ENCODE data around the gene NOSIP. TPM values are rescaled to one million over a fixed set of nuclear protein-coding genes. Genes with fewer than 3 reads are reported as not detected.
A peak's percentile ranks its signal among the peaks of the same experiment; 100 is the strongest.

NOSIP gene
- total RNA-seq, 1 donor from 2014 or later = 26.2 TPM

GRCh38 chr19:49581007-49581508, 702 bp upstream of the NOSIP start, which contains the start of gene PRRG2:
TSS of gene PRRG2 (plus strand) at chr19:49581316. CDS start at chr19:49583220, 1,904 bp downstream.
- Histone ChIP-seq H3K27me3 (no peaks in the 10 kb centered on the region), H3K27ac (no peak within 1 kb of the TSS), H3K4me3 (peak within 1 kb of the TSS; percentile 80), H2AFZ (replicated peaks) (peak within 1 kb of the TSS; percentile 97), H4K20me1 (ENCODE audit: low read depth) (peaks cover 15% of the 10 kb centered on the region), H3K9me3 (ENCODE audit: low read depth) (no peaks in the 10 kb centered on the region), H3K4me1 (peaks cover 18% of the 10 kb centered on the region), H3K9ac (peak within 1 kb of the TSS; percentile 89), H3F3A (ENCODE audit: low read depth) (peaks cover 19% of the 10 kb centered on the region), H3K36me3 (no peaks in the 10 kb centered on the region), H3K79me2 (ENCODE audit: low read depth) (peaks cover 43% of the 10 kb centered on the region), H3K4me2 (peak within 1 kb of the TSS; percentile 86)
- no peak for DNase-seq (ENCODE audit: low spot score)
- TF ChIP-seq EZH2phosphoT487 (IDR thresholded peaks at IDR 0.05) (no peak), EZH2 (IDR thresholded peaks at IDR 0.05) (no peak)
- TF ChIP-seq, protein P1, sequence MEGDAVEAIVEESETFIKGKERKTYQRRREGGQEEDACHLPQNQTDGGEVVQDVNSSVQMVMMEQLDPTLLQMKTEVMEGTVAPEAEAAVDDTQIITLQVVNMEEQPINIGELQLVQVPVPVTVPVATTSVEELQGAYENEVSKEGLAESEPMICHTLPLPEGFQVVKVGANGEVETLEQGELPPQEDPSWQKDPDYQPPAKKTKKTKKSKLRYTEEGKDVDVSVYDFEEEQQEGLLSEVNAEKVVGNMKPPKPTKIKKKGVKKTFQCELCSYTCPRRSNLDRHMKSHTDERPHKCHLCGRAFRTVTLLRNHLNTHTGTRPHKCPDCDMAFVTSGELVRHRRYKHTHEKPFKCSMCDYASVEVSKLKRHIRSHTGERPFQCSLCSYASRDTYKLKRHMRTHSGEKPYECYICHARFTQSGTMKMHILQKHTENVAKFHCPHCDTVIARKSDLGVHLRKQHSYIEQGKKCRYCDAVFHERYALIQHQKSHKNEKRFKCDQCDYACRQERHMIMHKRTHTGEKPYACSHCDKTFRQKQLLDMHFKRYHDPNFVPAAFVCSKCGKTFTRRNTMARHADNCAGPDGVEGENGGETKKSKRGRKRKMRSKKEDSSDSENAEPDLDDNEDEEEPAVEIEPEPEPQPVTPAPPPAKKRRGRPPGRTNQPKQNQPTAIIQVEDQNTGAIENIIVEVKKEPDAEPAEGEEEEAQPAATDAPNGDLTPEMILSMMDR (IDR thresholded peaks at IDR 0.05) = no peak
- peaks cover 5% of the 10 kb centered on the region for H3K27me3 Mint-ChIP-seq (ENCODE audit: insufficient read depth, low read depth)
- H3K9me3 Mint-ChIP-seq = no peaks in the 10 kb centered on the region
- no peaks in the 10 kb centered on the region for H3K36me3 Mint-ChIP-seq
- peaks cover 32% of the 10 kb centered on the region for H3K4me1 Mint-ChIP-seq
- H3K4me3 Mint-ChIP-seq = peak within 1 kb of the TSS; percentile 99
- H3K27ac Mint-ChIP-seq = peak within 1 kb of the TSS; percentile 98

- H3K27me3 ChIP-seq = no peaks in the 10 kb centered on the region
- TF ChIP-seq EZH2 (IDR thresholded peaks at IDR 0.05) = no peak
- no peak for TF ChIP-seq EZH2phosphoT487 (IDR thresholded peaks at IDR 0.05)
- TF ChIP-seq, protein P1 (IDR thresholded peaks at IDR 0.05) = no peak
- peak overlapping the region; percentile 86 for H3K4me2 ChIP-seq
- H3K36me3 ChIP-seq = no peaks in the 10 kb centered on the region
- peak overlapping the region; percentile 80 for H3K4me3 ChIP-seq
- peaks cover 15% of the 10 kb centered on the region for H4K20me1 ChIP-seq (ENCODE audit: low read depth)
- H3K27ac ChIP-seq = no peak overlapping the region
- Mint-ChIP-seq H3K27me3 (ENCODE audit: insufficient read depth, low read depth) (peaks cover 5% of the 10 kb centered on the region), H3K4me1 (peaks cover 24% of the 10 kb centered on the region), H3K4me3 (peak overlapping the region; percentile 99), H3K36me3 (peaks cover 3% of the 10 kb centered on the region), H3K9me3 (no peaks in the 10 kb centered on the region), H3K27ac (peak overlapping the region; percentile 98)
- peaks cover 54% of the 10 kb centered on the region for H3K79me2 ChIP-seq (ENCODE audit: low read depth)
- peaks cover 10% of the 10 kb centered on the region for H3K4me1 ChIP-seq
- no peaks in the 10 kb centered on the region for H3K9me3 ChIP-seq (ENCODE audit: low read depth)
- H3K9ac ChIP-seq = peak overlapping the region; percentile 89
- DNase-seq (ENCODE audit: low spot score) = no peak
- peaks cover 10% of the 10 kb centered on the region for H3F3A ChIP-seq (ENCODE audit: low read depth)
- no peak overlapping the region for H2AFZ ChIP-seq (replicated peaks)
These were observed 451 bp downstream of the NOSIP start for GRCh38 chr19:49579947-49580263.

DNA sequence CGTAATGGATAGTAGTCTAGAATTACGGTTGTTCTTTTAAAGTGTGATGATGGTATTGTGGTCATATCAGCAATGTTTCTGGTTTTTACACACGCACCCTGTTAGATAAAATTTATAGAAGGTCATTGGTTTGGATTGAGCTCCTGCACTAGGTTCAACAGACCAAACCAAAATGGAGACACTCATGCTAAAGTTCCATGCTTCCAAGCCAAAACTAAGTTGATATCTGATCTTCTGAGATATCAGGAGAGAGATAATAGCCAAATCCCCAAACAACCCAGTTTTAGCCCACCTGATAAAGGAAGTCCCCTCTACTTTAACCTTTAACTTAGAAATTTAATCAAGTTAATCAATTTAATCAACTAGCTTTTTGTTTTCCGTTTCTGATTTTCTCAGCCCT, 1.2 kb downstream of the NOSIP start:
- Histone ChIP-seq H3K9ac (peak overlapping the region; percentile 89), H3K79me2 (ENCODE audit: low read depth) (peaks cover 58% of the 10 kb centered on the region), H3K27ac (no peak overlapping the region), H3K9me3 (ENCODE audit: low read depth) (no peaks in the 10 kb centered on the region), H3K4me1 (peaks cover 8% of the 10 kb centered on the region), H3K4me3 (peak overlapping the region; percentile 80), H3K36me3 (no peaks in the 10 kb centered on the region), H3K27me3 (no peaks in the 10 kb centered on the region), H3K4me2 (peak overlapping the region; percentile 86), H3F3A (ENCODE audit: low read depth) (peaks cover 4% of the 10 kb centered on the region), H4K20me1 (ENCODE audit: low read depth) (peaks cover 15% of the 10 kb centered on the region), H2AFZ (replicated peaks) (no peak overlapping the region)
- no peak for TF ChIP-seq EZH2phosphoT487 (IDR thresholded peaks at IDR 0.05)
- no peak for TF ChIP-seq EZH2 (IDR thresholded peaks at IDR 0.05)
- TF ChIP-seq, protein P1 (IDR thresholded peaks at IDR 0.05) = no peak
- peaks cover 3% of the 10 kb centered on the region for H3K36me3 Mint-ChIP-seq
- H3K27ac Mint-ChIP-seq = peak overlapping the region; percentile 59
- no peak for DNase-seq (ENCODE audit: low spot score)
- H3K27me3 Mint-ChIP-seq (ENCODE audit: insufficient read depth, low read depth) = peaks cover 2% of the 10 kb centered on the region
- H3K4me1 Mint-ChIP-seq = peaks cover 18% of the 10 kb centered on the region
- H3K4me3 Mint-ChIP-seq = peak overlapping the region; percentile 99
- no peaks in the 10 kb centered on the region for H3K9me3 Mint-ChIP-seq

All from neural progenitor cell (in vitro differentiated cells).